GM21447 (cell line): ENCODE data around the gene ACTR6.
A peak's percentile ranks its signal among the peaks of the same experiment; 100 is the strongest.
"Not testable (repeated sequence)": the region's sequence is repeated elsewhere in the genome, so short reads cannot be mapped to it uniquely, and the experiment has no call there.

Source experiments
- ATAC-seq: cut with Tn5 transposase; IDR thresholded peaks from one replicate; pipeline ENCODE4 v1.9.1; 2021; ENCODE audit not compliant: unreplicated experiment

ACTR6 gene

GRCh38 chr12:100200463-100201181 is at the start of gene ACTR6:
Gene ACTR6 (plus strand): TSS chr12:100200815. CDS start chr12:100200852, 37 bp downstream.
- peak; percentile 89 for ATAC-seq

GRCh38 chr12:100151769-100152168 is 48.8 kb upstream of the ACTR6 start:
- no peak for ATAC-seq

GRCh38 chr12:100153131-100153530 is 47.5 kb upstream of the ACTR6 start:
- ATAC-seq, result no peak

DNA sequence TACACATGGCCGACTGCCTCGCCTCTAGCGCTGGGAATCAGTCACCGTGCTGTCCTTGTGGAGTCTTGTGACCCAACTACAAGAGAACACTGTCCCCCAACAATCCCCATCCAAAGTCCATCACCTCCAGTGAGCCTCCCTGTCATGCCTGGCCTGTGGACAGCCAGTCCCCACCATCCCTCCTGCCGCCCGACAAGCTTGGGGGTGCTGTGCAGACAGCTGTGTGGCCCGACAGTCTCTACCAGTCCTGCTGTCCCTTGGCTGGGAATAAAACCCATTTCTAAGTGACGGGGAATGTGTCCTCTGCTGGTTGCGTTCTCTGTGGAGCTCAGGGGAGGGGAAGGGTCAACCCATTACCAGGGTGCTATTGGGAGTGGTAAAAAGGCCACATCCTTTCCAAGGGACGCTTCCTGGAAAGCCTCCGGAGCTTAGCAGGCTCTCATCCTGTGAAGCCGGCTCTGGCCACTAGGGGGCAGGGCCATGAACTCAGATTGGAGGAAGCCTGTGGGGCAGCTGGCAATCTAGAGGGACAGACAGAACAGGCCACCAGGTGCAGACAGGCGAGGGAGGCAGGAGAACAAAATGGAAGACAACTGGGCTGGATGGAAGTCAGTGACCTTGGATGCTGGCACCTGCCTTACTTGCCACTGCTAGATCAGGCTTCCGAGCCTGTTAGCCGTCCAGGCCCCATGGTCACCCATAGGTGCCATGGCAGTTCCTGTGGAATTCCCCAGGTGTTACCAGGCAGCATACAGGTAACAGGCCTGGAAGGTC is 46.0 kb upstream of the ACTR6 start:
- ATAC-seq, result peak; percentile 64

DNA sequence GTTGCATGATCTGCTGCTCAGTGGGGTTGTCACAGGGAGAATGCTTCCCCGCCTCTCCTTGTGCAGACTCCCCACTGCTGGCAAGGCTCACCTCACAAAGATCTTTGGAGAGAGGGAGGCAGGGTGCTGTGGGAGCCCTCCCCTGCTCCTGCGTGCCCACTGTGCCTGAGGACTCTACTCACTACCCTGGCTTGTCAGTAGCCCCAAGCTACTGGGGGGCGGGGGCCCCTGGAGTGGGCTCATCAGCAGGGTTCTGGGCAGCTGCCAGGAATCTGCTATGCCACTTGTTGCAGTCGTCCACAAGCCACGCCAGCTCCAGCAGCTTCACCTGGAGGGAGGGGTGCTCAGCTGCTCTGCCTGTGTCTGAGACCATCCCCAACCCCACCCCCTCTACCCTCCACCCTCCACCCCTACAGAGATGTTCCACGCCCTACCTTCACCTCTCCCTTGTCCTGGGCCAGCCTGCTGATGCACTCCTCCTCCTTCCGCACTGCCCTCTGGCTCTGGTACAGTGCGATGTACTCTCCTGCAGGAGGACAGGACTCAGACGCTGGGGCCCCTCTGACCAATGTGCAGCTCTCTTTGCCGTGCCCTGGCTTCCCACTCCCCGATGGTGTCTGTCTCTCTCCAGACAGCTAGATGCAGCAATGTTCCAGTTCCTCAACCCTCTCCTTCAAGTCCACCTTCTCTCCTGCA is 43.7 kb upstream of the ACTR6 start:
- ATAC-seq, result no peak

DNA sequence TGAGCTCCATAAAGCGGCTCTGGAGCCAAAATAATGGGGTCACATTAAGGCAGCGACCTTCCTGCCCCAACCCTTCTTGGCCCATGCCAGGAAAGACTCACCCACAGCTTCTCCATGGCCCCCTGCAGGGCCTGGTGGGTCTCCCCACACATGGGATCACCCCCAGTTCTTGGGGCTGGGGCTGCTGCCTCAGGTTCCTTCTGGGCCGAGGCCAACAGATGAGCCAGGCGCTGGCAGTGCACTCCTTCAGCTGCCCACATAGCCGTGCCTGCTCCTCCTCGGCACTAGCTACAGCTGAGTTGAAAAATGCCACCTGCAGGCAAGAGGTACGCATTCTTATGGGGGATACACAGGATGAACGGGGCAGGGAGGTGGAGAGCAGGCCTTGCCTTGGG is 43.2 kb upstream of the ACTR6 start:
- no peak for ATAC-seq

DNA sequence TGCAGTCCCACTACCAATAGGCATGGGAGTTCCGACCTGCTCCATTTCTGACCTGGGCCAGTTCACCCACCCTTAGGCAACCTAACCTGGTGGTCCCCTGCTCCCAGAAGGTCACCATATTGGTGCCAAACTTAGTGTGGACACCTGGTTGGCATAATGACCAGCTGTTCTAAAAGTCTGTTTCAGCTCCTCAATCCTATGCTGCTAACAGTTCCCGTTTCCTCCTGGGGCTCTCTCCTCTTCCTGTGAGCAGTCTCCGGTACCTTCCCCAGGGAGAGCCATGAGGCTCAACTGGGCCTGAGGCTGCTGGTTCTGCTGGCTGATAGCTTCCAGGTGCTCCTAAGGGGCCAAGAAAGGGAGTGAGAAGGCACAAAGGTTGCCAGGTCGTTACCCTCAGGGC is 42.1 kb upstream of the ACTR6 start:
- no peak for ATAC-seq

- no peak for ATAC-seq
These were observed 41.1 kb upstream of the ACTR6 start for GRCh38 chr12:100159391-100160104.

GRCh38 chr12:100163416-100164152 is 37.0 kb upstream of the ACTR6 start:
- ATAC-seq, result peak; percentile 100

- ATAC-seq, result no peak
These were observed 36.4 kb upstream of the ACTR6 start for GRCh38 chr12:100164153-100164704.

- no peak for ATAC-seq
These were observed 35.3 kb upstream of the ACTR6 start for GRCh38 chr12:100165356-100165755.

DNA sequence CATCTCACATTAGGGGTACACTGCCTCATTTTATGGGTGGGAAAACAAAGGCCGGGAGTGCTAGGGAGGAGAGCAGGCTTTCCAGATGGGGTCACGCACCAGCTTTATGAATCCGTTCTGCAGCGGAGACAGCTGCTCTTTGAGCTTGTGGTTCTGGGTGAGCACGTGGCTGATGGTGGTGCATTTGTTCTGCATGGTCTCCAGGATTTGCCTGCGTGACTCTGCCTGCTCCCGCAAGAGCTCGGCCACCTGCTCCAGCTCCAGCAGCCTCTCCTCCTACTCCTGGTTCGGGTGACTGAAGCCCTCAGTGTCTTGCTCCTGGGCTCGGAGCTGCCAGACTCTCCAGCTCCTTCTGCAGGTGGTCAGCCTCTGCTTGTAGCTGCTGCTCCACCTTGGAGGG is 34.4 kb upstream of the ACTR6 start:
- no peak for ATAC-seq

- no peak for ATAC-seq
These were observed 32.1 kb upstream of the ACTR6 start for GRCh38 chr12:100168562-100168961.

- no peak for ATAC-seq
These were observed 31.3 kb upstream of the ACTR6 start for GRCh38 chr12:100169345-100169744.

DNA sequence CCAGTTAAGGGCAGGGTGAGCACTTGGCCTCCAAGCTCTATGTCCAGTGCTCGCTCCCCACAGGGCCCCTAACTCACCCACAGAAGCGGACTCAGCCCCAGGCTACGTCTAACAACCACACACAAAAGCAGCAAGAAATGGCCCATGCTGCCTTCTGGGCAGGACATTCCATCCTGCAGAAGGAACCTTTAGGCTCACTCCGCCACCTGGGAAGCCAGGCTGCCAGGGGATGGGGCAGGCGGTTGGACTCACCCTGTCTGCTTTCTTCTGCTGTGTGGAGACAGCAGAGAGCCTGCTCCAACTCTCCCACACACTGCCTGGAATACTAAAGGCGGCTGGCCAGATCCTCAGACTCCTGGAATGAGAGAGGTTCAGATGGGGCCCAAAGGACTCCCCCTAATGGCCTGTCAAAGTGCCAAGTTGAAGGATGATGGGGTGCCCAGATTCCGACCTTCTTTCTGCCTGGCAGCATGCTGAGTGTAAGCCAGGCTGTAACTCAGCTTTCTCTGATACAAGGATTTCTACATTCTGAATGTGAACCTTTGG is 30.2 kb upstream of the ACTR6 start:
- ATAC-seq, result no peak

GRCh38 chr12:100171248-100171647 is 29.4 kb upstream of the ACTR6 start:
- ATAC-seq, result no peak

GRCh38 chr12:100173111-100173510 is 27.5 kb upstream of the ACTR6 start:
- ATAC-seq, result no peak

GRCh38 chr12:100174495-100174894 is 26.1 kb upstream of the ACTR6 start:
- ATAC-seq, result no peak

DNA sequence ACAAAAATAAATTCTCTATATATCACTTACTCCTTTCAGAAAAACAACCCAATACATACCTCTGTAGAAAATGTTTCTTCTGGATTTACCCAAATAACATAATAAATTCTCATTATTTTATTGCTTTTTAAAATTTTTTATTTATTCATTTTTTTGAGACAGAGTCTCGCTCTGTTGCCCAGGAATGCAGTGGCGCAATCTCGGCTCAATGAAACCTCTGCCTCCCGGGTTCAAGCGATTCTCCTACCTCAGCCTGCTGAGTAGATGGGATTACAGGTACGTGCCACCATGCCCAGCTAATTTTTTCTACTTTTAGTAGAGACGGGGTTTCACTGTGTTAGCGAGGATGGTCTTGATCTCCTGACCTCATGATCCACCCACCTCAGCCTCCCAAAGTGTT is 24.1 kb upstream of the ACTR6 start:
- ATAC-seq, result not testable (repeated sequence)

DNA sequence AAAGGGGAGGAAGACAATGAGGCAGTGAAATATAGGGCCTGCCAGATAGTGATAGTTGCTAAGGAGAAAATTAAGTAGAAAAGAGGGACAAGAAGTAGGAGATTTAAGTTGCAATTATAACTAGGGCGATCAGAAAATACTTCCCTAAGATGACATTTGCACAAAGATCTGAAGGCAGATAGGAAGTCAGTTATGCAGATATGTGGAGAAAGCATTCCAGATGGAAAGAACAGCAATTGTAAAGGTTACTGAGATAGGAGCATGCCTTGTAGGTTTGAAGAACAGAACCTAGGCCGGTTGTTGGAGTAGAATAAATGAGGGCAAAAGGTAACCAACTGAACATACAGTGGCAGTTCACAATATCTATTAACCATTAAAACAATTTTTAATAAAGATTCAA is 21.4 kb upstream of the ACTR6 start:
- no peak for ATAC-seq
